ENCODE data around the gene TEKT2. TPM values are rescaled to one million over a fixed set of nuclear protein-coding genes. Genes with fewer than 3 reads are reported as not detected.

The TEKT2 gene
- total RNA-seq, 1 experiment from 2014 or later = 0.86 TPM

GRCh38 chr1:36089393-36090121 lies 5.7 kb downstream of the TEKT2 start:
- H3K4me3 ChIP-seq (ENCODE audit: low read length) = peak overlapping the region; percentile 97
- H3K9me2 ChIP-seq (replicated peaks; ENCODE audit: insufficient read depth, low read length) = no peaks in the 10 kb centered on the region
- peak overlapping the region; percentile 2; the same call in 1 of the 2 replicates for H3K27ac ChIP-seq (ENCODE audit: low read length)
- 0 out of 2 replicates have a peak, but pooled peaks cover 13% of the 10 kb centered on the region for H4K20me1 ChIP-seq (ENCODE audit: insufficient read depth, low read depth, low read length)
- H3K9me3 ChIP-seq (ENCODE audit: low read length) = no peaks in the 10 kb centered on the region
- H3K79me2 ChIP-seq (ENCODE audit: low read length) = peaks cover 22% of the 10 kb centered on the region
- peak overlapping the region; percentile 92 for H3K9ac ChIP-seq (ENCODE audit: low read length)
- H3K27me3 ChIP-seq (ENCODE audit: low read length) = no peaks in the 10 kb centered on the region
- H3K4me2 ChIP-seq (ENCODE audit: low read depth, low read length, poor library complexity, severe bottlenecking) = peak overlapping the region; percentile 88
- peak; percentile 68 for DNase-seq
- peaks cover 3% of the 10 kb centered on the region; the same call in 1 of the 2 replicates for H3K36me3 ChIP-seq (ENCODE audit: insufficient read depth, low read length)
- H2AFZ ChIP-seq (ENCODE audit: low read length) = peak overlapping the region; percentile 56; the same call in 1 of the 2 replicates
- H3K4me1 ChIP-seq (ENCODE audit: low read length) = peaks cover 17% of the 10 kb centered on the region

GRCh38 chr1:36091141-36091540 lies 7.2 kb downstream of the TEKT2 start:
- H3K4me2 ChIP-seq (ENCODE audit: low read depth, low read length, poor library complexity, severe bottlenecking) = no peak overlapping the region

GRCh38 chr1:36091698-36092097 lies 7.8 kb downstream of the TEKT2 start:
- no peak for DNase-seq
- Histone ChIP-seq H3K9me3 (ENCODE audit: low read length) (no peaks in the 10 kb centered on the region), H3K36me3 (ENCODE audit: insufficient read depth, low read length) (peaks cover 8% of the 10 kb centered on the region; the same call in 1 of the 2 replicates)

More at GRCh38 chr1:36091141-36091540, 7.2 kb downstream of the TEKT2 start:
- Histone ChIP-seq H3K9ac (ENCODE audit: low read length) (no peak overlapping the region), H3K36me3 (ENCODE audit: insufficient read depth, low read length) (peaks cover 8% of the 10 kb centered on the region; the same call in 1 of the 2 replicates), H3K79me2 (ENCODE audit: low read length) (peaks cover 22% of the 10 kb centered on the region), H3K27ac (ENCODE audit: low read length) (no peak overlapping the region), H3K4me1 (ENCODE audit: low read length) (peaks cover 22% of the 10 kb centered on the region), H2AFZ (ENCODE audit: low read length) (no peak overlapping the region), H3K9me3 (ENCODE audit: low read length) (no peaks in the 10 kb centered on the region), H3K27me3 (ENCODE audit: low read length) (no peaks in the 10 kb centered on the region), H3K9me2 (replicated peaks; ENCODE audit: insufficient read depth, low read length) (no peaks in the 10 kb centered on the region), H4K20me1 (ENCODE audit: insufficient read depth, low read depth, low read length) (0 out of 2 replicates have a peak, but pooled peaks cover 13% of the 10 kb centered on the region), H3K4me3 (ENCODE audit: low read length) (no peak overlapping the region)
- DNase-seq = no peak

GRCh38 chr1:36092166-36092797 lies 8.4 kb downstream of the TEKT2 start:
- H3K4me3 ChIP-seq (ENCODE audit: low read length) = no peak overlapping the region
- H4K20me1 ChIP-seq (ENCODE audit: insufficient read depth, low read depth, low read length) = 0 out of 2 replicates have a peak, but pooled peaks cover 13% of the 10 kb centered on the region
- H3K4me1 ChIP-seq (ENCODE audit: low read length) = peaks cover 27% of the 10 kb centered on the region
- H3K9ac ChIP-seq (ENCODE audit: low read length) = no peak overlapping the region
- no peak overlapping the region for H2AFZ ChIP-seq (ENCODE audit: low read length)
- no peak overlapping the region for H3K4me2 ChIP-seq (ENCODE audit: low read depth, low read length, poor library complexity, severe bottlenecking)
- no peaks in the 10 kb centered on the region for H3K9me2 ChIP-seq (replicated peaks; ENCODE audit: insufficient read depth, low read length)
- H3K27ac ChIP-seq (ENCODE audit: low read length) = no peak overlapping the region
- no peak for DNase-seq
- H3K36me3 ChIP-seq (ENCODE audit: insufficient read depth, low read length) = peaks cover 8% of the 10 kb centered on the region; the same call in 1 of the 2 replicates
- peaks cover 22% of the 10 kb centered on the region for H3K79me2 ChIP-seq (ENCODE audit: low read length)
- no peaks in the 10 kb centered on the region for H3K9me3 ChIP-seq (ENCODE audit: low read length)
- no peaks in the 10 kb centered on the region for H3K27me3 ChIP-seq (ENCODE audit: low read length)

More at GRCh38 chr1:36091698-36092097, 7.8 kb downstream of the TEKT2 start:
- Histone ChIP-seq H4K20me1 (ENCODE audit: insufficient read depth, low read depth, low read length) (0 out of 2 replicates have a peak, but pooled peaks cover 13% of the 10 kb centered on the region), H2AFZ (ENCODE audit: low read length) (no peak overlapping the region), H3K27ac (ENCODE audit: low read length) (no peak overlapping the region), H3K4me1 (ENCODE audit: low read length) (peaks cover 27% of the 10 kb centered on the region), H3K79me2 (ENCODE audit: low read length) (peaks cover 22% of the 10 kb centered on the region), H3K9me2 (replicated peaks; ENCODE audit: insufficient read depth, low read length) (no peaks in the 10 kb centered on the region), H3K4me2 (ENCODE audit: low read depth, low read length, poor library complexity, severe bottlenecking) (no peak overlapping the region), H3K9ac (ENCODE audit: low read length) (no peak overlapping the region), H3K4me3 (ENCODE audit: low read length) (no peak overlapping the region), H3K27me3 (ENCODE audit: low read length) (no peaks in the 10 kb centered on the region)

- Histone ChIP-seq H4K20me1 (ENCODE audit: insufficient read depth, low read depth, low read length) (0 out of 2 replicates have a peak, but pooled peaks cover 13% of the 10 kb centered on the region), H3K27me3 (ENCODE audit: low read length) (no peaks in the 10 kb centered on the region), H2AFZ (ENCODE audit: low read length) (no peak overlapping the region), H3K9me2 (replicated peaks; ENCODE audit: insufficient read depth, low read length) (no peaks in the 10 kb centered on the region), H3K36me3 (ENCODE audit: insufficient read depth, low read length) (peaks cover 8% of the 10 kb centered on the region; the same call in 1 of the 2 replicates), H3K27ac (ENCODE audit: low read length) (no peak overlapping the region), H3K4me1 (ENCODE audit: low read length) (peaks cover 27% of the 10 kb centered on the region), H3K9ac (ENCODE audit: low read length) (no peak overlapping the region), H3K9me3 (ENCODE audit: low read length) (no peaks in the 10 kb centered on the region), H3K4me3 (ENCODE audit: low read length) (no peak overlapping the region), H3K79me2 (ENCODE audit: low read length) (peaks cover 22% of the 10 kb centered on the region), H3K4me2 (ENCODE audit: low read depth, low read length, poor library complexity, severe bottlenecking) (no peak overlapping the region)
- DNase-seq = no peak
Measured at GRCh38 chr1:36092798-36093185, 8.9 kb downstream of the TEKT2 start.

- H3K79me2 ChIP-seq (ENCODE audit: low read length) = peaks cover 22% of the 10 kb centered on the region
- H3K9ac ChIP-seq (ENCODE audit: low read length) = no peak overlapping the region
- no peak overlapping the region for H2AFZ ChIP-seq (ENCODE audit: low read length)
- no peak overlapping the region for H3K27ac ChIP-seq (ENCODE audit: low read length)
- no peaks in the 10 kb centered on the region for H3K27me3 ChIP-seq (ENCODE audit: low read length)
- H3K9me2 ChIP-seq (replicated peaks; ENCODE audit: insufficient read depth, low read length) = no peaks in the 10 kb centered on the region
- H3K9me3 ChIP-seq (ENCODE audit: low read length) = no peaks in the 10 kb centered on the region
- H4K20me1 ChIP-seq (ENCODE audit: insufficient read depth, low read depth, low read length) = 0 out of 2 replicates have a peak, but pooled peaks cover 13% of the 10 kb centered on the region
- DNase-seq = no peak
- no peak overlapping the region for H3K4me3 ChIP-seq (ENCODE audit: low read length)
- H3K4me2 ChIP-seq (ENCODE audit: low read depth, low read length, poor library complexity, severe bottlenecking) = no peak overlapping the region
- peaks cover 8% of the 10 kb centered on the region; the same call in 1 of the 2 replicates for H3K36me3 ChIP-seq (ENCODE audit: insufficient read depth, low read length)
- peaks cover 23% of the 10 kb centered on the region for H3K4me1 ChIP-seq (ENCODE audit: low read length)
Measured at GRCh38 chr1:36093226-36093625, 9.3 kb downstream of the TEKT2 start.

- Histone ChIP-seq H3K9ac (ENCODE audit: low read length) (no peak overlapping the region), H2AFZ (ENCODE audit: low read length) (no peak overlapping the region), H3K4me1 (ENCODE audit: low read length) (peaks cover 20% of the 10 kb centered on the region)
Measured at GRCh38 chr1:36093929-36094328, 10.0 kb downstream of the TEKT2 start.

GRCh38 chr1:36094621-36095061 lies 10.7 kb downstream of the TEKT2 start:
- peaks cover 8% of the 10 kb centered on the region; the same call in 1 of the 2 replicates for H3K36me3 ChIP-seq (ENCODE audit: insufficient read depth, low read length)
- no peaks in the 10 kb centered on the region for H3K27me3 ChIP-seq (ENCODE audit: low read length)

More at GRCh38 chr1:36093929-36094328, 10.0 kb downstream of the TEKT2 start:
- Histone ChIP-seq H3K36me3 (ENCODE audit: insufficient read depth, low read length) (peaks cover 8% of the 10 kb centered on the region; the same call in 1 of the 2 replicates), H3K9me2 (replicated peaks; ENCODE audit: insufficient read depth, low read length) (no peaks in the 10 kb centered on the region), H4K20me1 (ENCODE audit: insufficient read depth, low read depth, low read length) (0 out of 2 replicates have a peak, but pooled peaks cover 13% of the 10 kb centered on the region), H3K27ac (ENCODE audit: low read length) (no peak overlapping the region), H3K79me2 (ENCODE audit: low read length) (peaks cover 21% of the 10 kb centered on the region), H3K4me2 (ENCODE audit: low read depth, low read length, poor library complexity, severe bottlenecking) (no peak overlapping the region), H3K4me3 (ENCODE audit: low read length) (no peak overlapping the region), H3K27me3 (ENCODE audit: low read length) (no peaks in the 10 kb centered on the region), H3K9me3 (ENCODE audit: low read length) (no peaks in the 10 kb centered on the region)
- no peak for DNase-seq

More at GRCh38 chr1:36094621-36095061, 10.7 kb downstream of the TEKT2 start:
- no peak overlapping the region for H3K27ac ChIP-seq (ENCODE audit: low read length)
- peaks cover 14% of the 10 kb centered on the region for H3K79me2 ChIP-seq (ENCODE audit: low read length)
- no peak for DNase-seq
- H3K4me1 ChIP-seq (ENCODE audit: low read length) = peaks cover 19% of the 10 kb centered on the region
- H3K9me3 ChIP-seq (ENCODE audit: low read length) = no peaks in the 10 kb centered on the region
- H3K9ac ChIP-seq (ENCODE audit: low read length) = no peak overlapping the region
- H3K9me2 ChIP-seq (replicated peaks; ENCODE audit: insufficient read depth, low read length) = no peaks in the 10 kb centered on the region
- no peak overlapping the region for H3K4me2 ChIP-seq (ENCODE audit: low read depth, low read length, poor library complexity, severe bottlenecking)
- H4K20me1 ChIP-seq (ENCODE audit: insufficient read depth, low read depth, low read length) = 0 out of 2 replicates have a peak, but pooled peaks cover 10% of the 10 kb centered on the region
- no peak overlapping the region for H2AFZ ChIP-seq (ENCODE audit: low read length)
- no peak overlapping the region for H3K4me3 ChIP-seq (ENCODE audit: low read length)
